PC-3 (cell line): ENCODE measurements around the gene CDS1. TPM values are rescaled to one million over a fixed set of nuclear protein-coding genes. Genes with fewer than 3 reads are reported as not detected.

ENCODE experiments used
- ATAC-seq: fragments of 200-7000 bp; cut with Tn5 transposase; 2 replicates; pipeline ENCODE4 v1.9.1; 2020; ENCODE audit warnings: mild to moderate bottlenecking, moderate library complexity
- BruUV-seq: library from RNA; stranded (reverse); fragments of 400-500 nt; replicated peaks from 2 replicates; lab custom pipeline; 2021; lab: Mats Ljungman, UMichigan
- CTCF ChIA-PET: fragments of 300-600 bp; sonication (Branson Sonifier 250); formaldehyde crosslinking; loops from one replicate; lab custom pipeline; 2022; ENCODE audit warnings: antibody characterized with exemption; lab: Charles Lee
- POLR2A ChIA-PET: fragments of 300-600 bp; sonication (Branson Sonifier 250); formaldehyde crosslinking; loops from one replicate; lab custom pipeline; 2022; ENCODE audit warnings: antibody characterized with exemption; ENCODE audit not compliant: unreplicated experiment; lab: Charles Lee
- DNase-seq: peaks from one replicate; pipeline ENCODE4 v3.0.0-alpha.2; 2015
- H2AFZ ChIP-seq: fragments of 300-600 bp; sonication (generic); 2 replicates; pipeline ENCODE4 v1.6.0; 2016; ENCODE audit warnings: antibody characterized with exemption, low read length
- H3F3A ChIP-seq: fragments of 300-600 bp; sonication (generic); one replicate; pipeline ENCODE4 v1.6.0; 2017; ENCODE audit warnings: antibody characterized with exemption, low read length, control low read depth, mild to moderate bottlenecking; ENCODE audit not compliant: unreplicated experiment
- H3K27ac ChIP-seq: fragments of 300-600 bp; sonication (generic); 2 replicates; pipeline ENCODE4 v1.5.1; 2016; ENCODE audit warnings: mild to moderate bottlenecking, low read length
- H3K27me3 ChIP-seq: fragments of 300-600 bp; sonication (generic); 2 replicates; pipeline ENCODE4 v1.6.1; 2016; ENCODE audit warnings: low read length, mixed read lengths
- H3K36me3 ChIP-seq: fragments of 300-600 bp; sonication (generic); 2 replicates; pipeline ENCODE4 v1.6.1; 2016; ENCODE audit warnings: low read depth, mixed run types, low read length, mixed read lengths
- H3K4me1 ChIP-seq: fragments of 300-600 bp; sonication (generic); 2 replicates; pipeline ENCODE4 v1.5.1; 2016; ENCODE audit warnings: low read length; ENCODE audit not compliant: insufficient read depth
- H3K4me2 ChIP-seq: fragments of 300-600 bp; sonication (generic); 2 replicates; pipeline ENCODE4 v1.6.0; 2016; ENCODE audit warnings: low read length
- H3K4me3 ChIP-seq: fragments of 300-600 bp; sonication (generic); 2 replicates; pipeline ENCODE4 v1.5.1; 2016; ENCODE audit warnings: mild to moderate bottlenecking, low read length, mixed read lengths
- H3K79me2 ChIP-seq: fragments of 300-600 bp; sonication (generic); 2 replicates; pipeline ENCODE4 v1.6.1; 2017; ENCODE audit warnings: low read length, mixed read lengths
- H3K9ac ChIP-seq: fragments of 300-600 bp; sonication (generic); 2 replicates; pipeline ENCODE4 v1.6.0; 2016; ENCODE audit warnings: mild to moderate bottlenecking, low read length
- H3K9me2 ChIP-seq: fragments of 300-600 bp; sonication (generic); replicated peaks from 2 replicates; pipeline ENCODE4 v1.6.1; 2016; ENCODE audit warnings: mixed run types, low read length, mixed read lengths
- H3K9me3 ChIP-seq: fragments of 300-600 bp; sonication (generic); 2 replicates; pipeline ENCODE4 v1.6.1; 2016; ENCODE audit warnings: low read length, mixed read lengths
- H4K20me1 ChIP-seq: fragments of 300-600 bp; sonication (generic); 2 replicates; pipeline ENCODE4 v1.6.1; 2016; ENCODE audit warnings: low read length, mixed read lengths
- CTCF ChIP-seq: fragments of 300-600 bp; sonication (generic); conservative IDR thresholded peaks from 2 replicates; pipeline ENCODE4 v1.5.1; 2017; ENCODE audit warnings: antibody characterized with exemption, low read depth, mild to moderate bottlenecking, low read length
- EZH2 ChIP-seq: fragments of 300-600 bp; sonication (generic); IDR thresholded peaks from one replicate; pipeline ENCODE4 v1.6.1; 2017; ENCODE audit warnings: antibody characterized with exemption, mild to moderate bottlenecking, low read length; ENCODE audit not compliant: unreplicated experiment
- EZH2phosphoT487 ChIP-seq: fragments of 300-600 bp; sonication (generic); IDR thresholded peaks from 2 replicates; pipeline ENCODE4 v1.6.1; 2018; ENCODE audit warnings: mild to moderate bottlenecking, antibody characterized with exemption, low read length, borderline replicate concordance
- intact Hi-C: fragments of 100-400 bp; cut with micrococcal nuclease; formaldehyde crosslinking; loops from 2 replicates; pipeline ENCODE4 v1.9.0; 2023
- total RNA-seq: library from RNA; depleted of rRNA; stranded (reverse); fragments of >200 nt; gene quantifications from 2 replicates; pipeline ENCODE4 v1.2.3, GENCODE V29; 2014

The CDS1 gene
- total RNA-seq, 1 experiment from 2014 or later: 10.4 TPM

GRCh38 chr4:84583876-84584380, 1.0 kb downstream of the CDS1 start:
- intact Hi-C loops: loop anchor here (2.0 to 5.0 kb wide), 2 partner anchors 48 to 107 kb away; no protein-coding TSS in a partner anchor
- Histone ChIP-seq H3F3A (no peaks in the 10 kb centered on the region), H3K36me3 (no peaks in the 10 kb centered on the region), H4K20me1 (peaks cover 13% of the 10 kb centered on the region; the same call in 1 of the 2 replicates), H3K27me3 (no peaks in the 10 kb centered on the region), H3K4me3 (peak overlapping the region; percentile 100), H2AFZ (peak overlapping the region; percentile 91), H3K4me2 (peak overlapping the region; percentile 96), H3K9ac (peak overlapping the region; percentile 81), H3K27ac (peak overlapping the region; percentile 90), H3K79me2 (peaks cover 54% of the 10 kb centered on the region), H3K9me3 (peaks cover 3% of the 10 kb centered on the region; the same call in 1 of the 2 replicates), H3K9me2 (no peaks in the 10 kb centered on the region), H3K4me1 (peaks cover 26% of the 10 kb centered on the region)
- BruUV-seq: no TSS peak
- POLR2A ChIA-PET: no interaction called here
- TF ChIP-seq EZH2phosphoT487 (no peak), CTCF (no peak; the same call in 1 of the 2 replicates), EZH2 (no peak)
- CTCF ChIA-PET: interaction anchor here (0.6 to 0.7 kb wide), 3 partner anchors 241 to 1538 kb away, joined by 3 to 8 read pairs (median 5); no protein-coding TSS in a partner anchor
- no peak for ATAC-seq
- no peak for DNase-seq

DNA sequence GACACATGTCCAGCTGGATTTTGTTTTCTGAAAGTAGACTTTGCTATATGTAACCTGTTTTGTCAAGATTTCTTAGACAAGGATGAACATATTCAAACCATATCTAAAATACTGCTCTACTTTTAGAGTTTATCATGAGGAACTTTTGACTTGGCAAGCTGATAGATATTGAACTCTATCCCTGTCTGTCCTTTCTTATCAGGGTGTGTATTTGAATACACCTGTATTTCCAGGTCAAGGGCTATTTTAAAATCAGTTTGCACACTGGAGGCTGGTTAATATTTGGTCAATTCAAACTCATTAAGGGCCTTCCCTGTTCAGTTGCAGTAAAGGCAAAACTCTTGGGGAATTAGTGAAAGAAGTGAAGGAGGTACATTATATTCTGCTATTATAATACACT, 2.3 kb downstream of the CDS1 start:
- peaks cover 64% of the 10 kb centered on the region for H3K79me2 ChIP-seq
- H3F3A ChIP-seq: no peaks in the 10 kb centered on the region
- H3K9me2 ChIP-seq: no peaks in the 10 kb centered on the region
- DNase-seq: no peak
- peak overlapping the region; percentile 96 for H3K4me2 ChIP-seq
- no peak for TF ChIP-seq EZH2
- no peak for TF ChIP-seq EZH2phosphoT487
- ATAC-seq: no peak
- no TSS peak for BruUV-seq
- intact Hi-C loops: no loop called here
- H3K4me1 ChIP-seq: peaks cover 21% of the 10 kb centered on the region
- peak overlapping the region; percentile 100 for H3K4me3 ChIP-seq
- no peaks in the 10 kb centered on the region for H3K27me3 ChIP-seq
- CTCF ChIA-PET: no interaction called here
- H2AFZ ChIP-seq: no peak overlapping the region
- POLR2A ChIA-PET: no interaction called here
- H3K27ac ChIP-seq: no peak overlapping the region
- H3K36me3 ChIP-seq: no peaks in the 10 kb centered on the region
- H3K9ac ChIP-seq: no peak overlapping the region
- peaks cover 13% of the 10 kb centered on the region; the same call in 1 of the 2 replicates for H4K20me1 ChIP-seq
- H3K9me3 ChIP-seq: peaks cover 3% of the 10 kb centered on the region; the same call in 1 of the 2 replicates

DNA sequence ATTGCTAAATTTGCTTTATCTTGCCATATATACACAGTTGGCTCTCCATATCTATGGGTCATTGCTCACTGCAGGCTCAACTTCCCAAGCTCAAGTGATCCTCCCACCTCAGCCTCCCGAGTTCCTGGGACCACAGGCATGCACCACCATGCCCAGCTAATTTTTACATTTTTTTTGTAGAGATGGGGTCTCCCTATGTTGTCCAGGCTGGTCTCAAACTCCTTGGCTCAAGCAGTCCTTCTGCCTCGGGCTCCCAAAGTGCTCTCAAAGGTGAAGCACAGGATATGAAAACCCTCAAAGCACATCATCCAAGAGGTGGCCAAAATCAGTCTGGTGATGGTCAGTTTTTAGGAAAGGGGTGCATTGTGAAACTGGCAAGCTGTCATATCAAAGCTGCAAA, 11.8 kb downstream of the CDS1 start:
- intact Hi-C loops: no loop called here
- TF ChIP-seq CTCF (no peak), EZH2phosphoT487 (no peak), EZH2 (no peak)
- peaks cover 21% of the 10 kb centered on the region for H3K4me1 ChIP-seq
- peaks cover 53% of the 10 kb centered on the region for H3K79me2 ChIP-seq
- no peaks in the 10 kb centered on the region for H3K27me3 ChIP-seq
- no peak for DNase-seq
- H3K9me3 ChIP-seq: no peaks in the 10 kb centered on the region
- H3K36me3 ChIP-seq: no peaks in the 10 kb centered on the region
- H3K9ac ChIP-seq: no peak overlapping the region
- POLR2A ChIA-PET: no interaction called here
- BruUV-seq: no TSS peak
- CTCF ChIA-PET: interaction anchor here (0.5 kb wide), 1 partner anchor 117 kb away, joined by 7 read pairs; no protein-coding TSS in a partner anchor
- H3K4me3 ChIP-seq: no peak overlapping the region
- H3K4me2 ChIP-seq: no peak overlapping the region
- no peaks in the 10 kb centered on the region for H4K20me1 ChIP-seq
- H3F3A ChIP-seq: no peaks in the 10 kb centered on the region
- no peak for ATAC-seq
- no peak overlapping the region for H3K27ac ChIP-seq
- no peak overlapping the region for H2AFZ ChIP-seq
- no peaks in the 10 kb centered on the region for H3K9me2 ChIP-seq
